HG03103 (cell line): ENCODE results near the gene BARX2.
A peak's percentile ranks its signal among the peaks of the same experiment; 100 is the strongest.

Experiments used
- ATAC-seq: cut with Tn5 transposase; IDR thresholded peaks from one replicate; pipeline ENCODE4 v1.9.1; 2021; ENCODE audit warnings: low read depth; ENCODE audit not compliant: unreplicated experiment

BARX2 gene

DNA sequence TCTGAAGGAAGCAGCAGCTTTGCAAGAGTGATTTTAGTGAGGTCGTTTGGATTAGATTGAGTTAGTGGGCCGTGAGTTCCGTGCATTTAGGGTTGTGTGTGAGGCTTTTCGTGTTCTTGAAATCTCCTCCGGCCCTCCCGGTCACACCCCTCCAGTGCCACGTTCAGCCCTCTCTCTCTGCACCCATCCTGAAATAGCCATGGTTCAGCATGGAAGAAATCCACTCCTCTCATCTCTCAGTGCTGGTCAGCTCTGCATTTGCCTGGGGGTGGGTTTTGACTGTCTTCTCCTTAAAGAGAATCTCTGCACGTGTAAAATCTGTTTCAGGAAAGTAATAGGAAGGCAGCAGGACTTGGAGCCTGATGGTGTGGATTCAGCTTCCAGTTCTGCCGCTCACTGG is 19.8 kb downstream of the BARX2 start:
- ATAC-seq: no peak

DNA sequence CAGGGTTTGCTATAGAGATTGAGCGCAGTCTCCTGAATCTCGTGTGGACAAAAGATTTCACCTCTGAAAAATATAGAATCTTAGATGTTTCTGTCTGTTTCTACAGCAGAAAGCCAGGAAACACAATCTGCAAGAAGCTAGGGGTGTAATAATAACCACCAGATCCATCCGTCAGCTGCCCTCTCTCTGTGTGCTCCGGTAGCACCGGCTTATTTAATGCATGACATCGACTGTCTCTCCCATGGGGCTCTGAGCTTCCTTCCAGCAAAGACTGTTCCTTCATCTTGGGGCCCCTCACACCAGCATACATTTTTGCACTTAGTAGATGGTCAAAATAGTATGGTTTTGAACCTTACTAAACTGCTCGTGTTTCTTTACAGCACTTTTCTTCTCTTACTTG is 20.2 kb downstream of the BARX2 start:
- ATAC-seq: no peak

DNA sequence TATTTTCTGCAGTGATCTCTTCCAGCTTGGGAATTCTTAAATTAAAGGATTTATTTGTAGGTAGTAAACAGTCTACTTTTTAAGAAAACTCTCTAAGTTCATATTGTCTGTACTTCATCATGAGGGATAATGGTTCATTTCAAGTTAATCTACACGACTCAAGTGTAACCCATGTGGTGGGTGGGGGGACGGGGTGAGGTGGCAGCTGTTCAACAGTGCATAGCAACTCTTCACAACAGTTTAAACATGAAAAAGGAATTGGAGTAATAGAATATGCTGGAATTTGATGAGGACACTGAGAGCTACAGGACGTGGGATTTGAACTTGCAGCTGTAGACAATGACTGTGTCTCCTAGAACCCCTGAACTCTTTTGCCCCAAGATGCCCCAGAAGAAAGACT is 20.8 kb downstream of the BARX2 start:
- no peak for ATAC-seq

DNA sequence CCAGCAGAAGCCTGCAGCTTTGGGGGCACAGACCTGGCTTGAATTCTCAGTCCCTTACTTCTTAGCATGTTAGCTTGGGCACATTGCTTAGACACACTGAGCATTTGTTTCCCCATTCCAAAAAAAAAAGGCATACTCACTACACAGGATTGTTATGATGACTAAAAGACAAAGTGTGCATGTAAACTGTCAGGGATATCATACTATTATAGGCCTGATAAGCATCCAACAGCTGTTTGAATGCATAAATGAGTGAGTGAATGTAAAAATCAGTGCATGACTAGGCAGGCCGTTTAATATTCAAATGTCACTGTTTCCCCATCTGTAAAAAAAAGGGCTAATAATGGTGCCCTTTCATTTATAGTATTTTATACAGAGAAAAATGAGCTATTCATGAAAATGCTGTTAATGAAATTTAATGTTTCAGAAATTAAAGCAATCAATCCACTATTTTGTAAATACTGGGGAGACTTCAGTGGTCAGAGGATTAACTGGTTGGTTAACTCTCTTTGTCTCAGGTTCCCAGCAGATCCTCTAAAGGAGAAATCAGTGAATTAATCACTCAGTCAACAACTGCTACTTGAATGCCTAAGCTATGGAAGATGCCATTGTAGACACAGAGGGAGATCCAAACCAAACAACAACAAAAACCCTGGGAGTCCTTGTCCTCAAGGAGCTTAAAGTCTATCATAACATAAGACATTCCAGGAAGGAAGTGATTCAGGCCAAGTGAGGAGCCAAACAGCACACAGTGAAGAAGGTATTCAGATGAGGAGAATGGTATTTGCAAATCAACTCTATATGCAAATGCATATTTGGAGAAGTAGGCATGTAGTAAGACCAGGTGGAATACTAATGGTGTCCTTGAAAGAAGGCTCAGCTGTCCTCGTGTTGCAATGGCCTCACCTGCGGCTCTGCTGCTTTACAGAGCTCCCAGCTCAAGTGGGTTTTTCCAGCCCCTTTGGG is 26.8 kb downstream of the BARX2 start:
- ATAC-seq: no peak

DNA sequence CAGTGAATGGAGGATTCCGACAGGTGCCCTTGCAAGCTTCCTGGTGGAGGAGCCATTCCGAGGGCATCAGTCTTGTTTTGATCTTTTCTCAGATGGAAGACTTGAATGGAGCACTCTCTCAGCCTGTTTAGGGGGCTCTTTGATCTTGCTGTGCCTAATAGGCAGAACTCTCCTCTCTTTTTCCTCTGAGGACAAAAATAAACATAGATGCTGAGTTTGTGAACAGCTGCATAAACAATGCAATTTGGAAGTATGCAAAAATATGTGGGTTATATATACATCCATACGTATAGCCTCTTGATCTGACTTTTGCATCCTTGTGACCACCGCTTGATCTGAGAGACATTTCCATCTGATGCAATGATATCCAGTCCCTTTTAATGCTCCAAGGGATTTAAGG is 29.1 kb downstream of the BARX2 start:
- no peak for ATAC-seq

DNA sequence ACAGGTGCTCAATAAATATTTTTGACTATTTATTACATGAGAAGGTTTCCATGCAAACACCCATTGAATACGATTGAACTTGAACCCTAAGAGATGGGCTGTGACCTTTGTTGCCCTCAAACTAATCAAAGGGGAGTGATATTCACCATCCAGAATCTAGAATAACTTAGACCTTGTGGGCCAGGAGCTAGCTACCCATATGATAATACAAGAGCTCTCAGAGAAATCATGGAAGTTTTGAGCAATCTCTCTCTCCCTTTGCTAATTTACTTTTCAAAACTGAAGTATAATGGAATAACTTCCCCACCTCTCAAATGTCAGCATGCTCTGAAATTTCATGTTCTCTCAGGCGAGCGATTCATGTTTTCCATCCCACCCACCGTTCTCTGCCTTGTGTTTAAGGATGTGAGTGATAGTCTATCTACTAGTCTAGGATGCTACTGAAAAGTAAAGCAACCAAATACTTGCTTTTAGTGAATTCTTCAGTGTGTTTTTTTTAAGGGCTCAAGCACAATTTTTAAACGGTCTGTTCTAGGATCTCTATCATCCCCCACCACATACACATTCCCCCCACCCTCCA is 33.3 kb downstream of the BARX2 start:
- ATAC-seq: no peak

DNA sequence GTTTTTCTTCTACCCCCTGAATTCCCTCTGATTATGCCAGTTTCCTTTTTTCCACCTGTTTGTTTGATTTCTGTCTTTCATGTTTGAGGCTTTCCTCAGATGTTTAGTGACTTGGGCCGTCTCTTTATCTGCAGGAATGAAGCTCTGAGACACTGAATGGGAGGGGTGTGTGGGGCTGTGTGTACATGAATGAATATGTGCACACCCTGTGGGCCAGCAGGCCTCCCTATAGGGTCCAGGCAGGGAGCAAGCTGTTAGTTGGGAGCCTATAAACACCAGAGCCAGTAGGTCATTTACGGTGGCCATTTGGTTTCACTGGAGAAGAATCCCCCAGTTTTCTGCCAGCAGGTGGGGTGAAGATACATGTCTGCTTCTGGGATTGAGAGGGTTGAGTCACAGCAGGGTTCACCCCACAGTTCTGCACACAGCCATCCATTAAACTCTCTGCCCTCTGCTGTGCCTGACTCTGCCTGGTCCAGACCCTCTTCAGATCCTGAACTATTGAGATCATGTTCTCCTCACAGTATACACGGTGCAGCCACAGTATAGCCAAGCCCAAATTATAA is 34.8 kb downstream of the BARX2 start:
- ATAC-seq: no peak

DNA sequence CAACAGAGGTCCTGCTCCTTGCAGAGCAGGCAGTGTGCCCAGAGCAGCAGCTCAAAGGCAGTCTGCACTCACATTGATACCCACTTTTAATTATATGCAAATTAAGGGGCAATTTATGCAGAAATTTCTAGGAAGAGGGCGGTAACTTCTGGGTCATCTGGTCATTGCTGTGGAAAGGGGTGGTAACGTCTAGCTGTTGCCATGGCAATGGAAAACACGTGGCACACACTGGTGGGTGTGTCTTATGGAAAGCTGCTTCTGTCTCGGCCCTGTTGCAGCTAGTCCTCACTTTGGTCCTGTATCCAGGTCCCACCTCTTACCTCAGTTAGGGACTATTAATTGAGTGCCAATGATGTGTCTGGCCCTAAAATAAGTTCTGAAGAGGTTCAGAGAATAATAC is 36.8 kb downstream of the BARX2 start:
- no peak for ATAC-seq

DNA sequence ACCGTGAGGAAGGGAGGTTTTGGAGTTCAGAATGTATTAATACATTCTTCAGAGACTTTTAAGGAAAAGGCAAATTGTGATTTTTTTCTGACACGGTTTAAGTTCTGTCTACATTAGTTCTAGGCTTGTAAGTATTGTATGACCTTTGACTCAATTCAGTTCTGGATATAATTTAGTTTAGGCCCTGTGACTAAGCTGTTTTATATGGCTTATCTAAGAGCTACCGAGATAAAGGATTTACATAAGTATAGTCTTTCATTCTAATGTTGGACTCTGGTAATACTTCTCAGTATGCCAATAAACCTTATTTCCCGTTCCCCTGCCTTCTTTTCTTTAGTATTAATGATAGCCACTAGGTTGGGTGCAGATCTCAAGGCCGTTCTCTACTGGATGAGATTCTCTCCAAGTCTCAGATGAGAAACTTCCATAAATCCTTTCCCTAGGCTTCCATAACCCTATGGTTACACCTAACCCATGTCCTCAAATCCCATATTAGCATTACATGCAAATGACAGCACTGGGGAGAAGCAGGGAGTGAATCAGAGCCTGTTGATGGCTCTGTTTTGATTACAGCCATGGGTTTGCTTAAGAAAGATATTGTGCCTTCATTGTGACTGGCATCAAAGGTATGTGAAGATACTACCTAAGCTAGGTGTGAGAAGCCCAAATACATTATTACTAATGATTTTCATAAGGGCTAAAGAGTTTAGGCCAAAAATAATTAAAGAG is 38.7 kb downstream of the BARX2 start:
- ATAC-seq: no peak

DNA sequence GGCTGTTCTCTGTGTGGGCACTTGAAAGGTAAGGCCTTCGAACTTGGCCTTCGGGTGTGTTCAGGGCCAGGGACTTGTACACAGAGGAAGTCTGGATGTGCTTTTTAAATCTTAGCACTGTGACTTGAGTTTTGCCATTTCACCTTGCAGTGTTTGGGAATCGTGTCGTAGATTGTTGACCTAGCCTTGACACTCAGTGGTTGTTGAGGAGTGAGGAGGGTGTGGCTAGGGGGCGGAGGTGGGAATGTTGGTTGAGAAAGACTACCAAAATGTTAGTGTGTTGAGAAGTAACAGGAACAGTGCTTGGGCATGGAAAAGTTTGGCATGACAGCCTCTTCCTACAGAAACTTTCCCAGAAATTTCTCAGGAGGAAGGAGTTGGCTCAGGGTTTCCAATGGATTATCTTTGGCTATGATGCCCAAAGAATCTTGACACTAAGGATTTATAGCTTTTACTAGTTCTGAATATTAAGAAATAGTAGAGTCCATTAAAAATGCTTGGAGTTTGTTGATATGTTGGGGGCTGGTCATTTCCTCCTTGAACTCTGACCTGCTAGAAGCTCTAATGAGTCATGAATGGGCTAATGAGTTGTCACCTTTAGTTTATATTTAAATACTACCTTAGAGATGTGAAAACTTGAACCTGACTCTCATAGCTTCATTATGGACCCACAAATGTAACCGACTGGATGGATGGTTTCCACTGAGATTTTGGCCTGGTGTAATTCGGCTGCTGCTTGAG is 40.6 kb downstream of the BARX2 start:
- no peak for ATAC-seq

DNA sequence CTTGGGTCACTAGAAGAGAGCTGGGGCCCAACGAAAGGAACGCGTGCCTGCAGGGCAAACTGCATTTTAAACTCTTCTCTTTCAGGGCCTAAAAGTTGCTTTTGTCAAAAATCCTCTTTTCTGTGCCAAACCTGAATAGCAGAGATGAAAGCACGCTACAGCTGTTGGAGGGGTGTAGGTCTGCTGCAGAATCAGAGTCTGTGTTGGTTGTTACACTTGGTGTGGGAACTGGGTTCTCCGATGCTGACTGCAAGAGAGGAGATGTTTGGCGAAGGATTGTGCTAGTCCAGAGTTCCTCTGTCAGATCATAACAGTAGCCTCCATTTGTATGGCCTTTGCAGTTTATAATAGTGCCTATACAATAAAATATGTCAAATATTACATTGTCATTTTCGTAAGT is 41.8 kb downstream of the BARX2 start:
- no peak for ATAC-seq

DNA sequence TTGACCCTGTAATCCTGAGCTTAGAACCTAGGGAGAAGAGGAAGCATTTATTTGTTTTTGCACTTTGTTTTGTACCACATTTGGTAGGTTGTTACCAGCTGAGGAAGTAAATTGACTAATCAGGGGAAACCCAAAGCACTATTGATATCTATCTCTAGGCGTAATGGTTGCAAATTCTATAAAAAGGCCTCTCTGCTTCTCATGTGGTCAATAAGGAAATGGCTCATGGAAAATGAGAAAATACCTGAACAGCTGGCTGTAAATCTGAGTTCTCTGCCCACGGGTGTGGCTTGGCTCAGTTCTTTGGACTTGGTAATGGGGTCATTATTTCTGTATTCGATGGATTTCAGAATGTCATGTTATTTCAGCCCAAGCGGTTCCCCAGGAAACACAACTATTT is 42.4 kb downstream of the BARX2 start:
- peak; percentile 70 for ATAC-seq

DNA sequence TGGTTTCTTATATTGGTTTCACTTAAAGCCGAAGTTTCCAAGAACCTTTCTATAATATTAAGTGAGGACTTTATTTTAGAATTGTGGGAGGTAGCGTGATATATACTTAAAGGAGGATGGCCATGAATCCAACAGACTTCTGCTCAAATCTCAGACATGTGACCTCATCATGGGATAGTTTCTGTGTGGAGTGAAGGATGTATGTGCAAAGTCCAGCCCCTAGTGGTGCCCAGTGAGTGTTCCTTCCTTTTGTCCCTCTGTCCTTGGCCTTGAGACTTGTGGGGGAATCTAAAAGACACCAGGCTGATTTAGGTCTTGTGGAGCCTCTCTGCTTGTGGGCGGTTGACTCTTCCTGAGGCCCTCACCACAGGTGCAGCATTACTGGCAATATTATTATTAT is 43.7 kb downstream of the BARX2 start:
- no peak for ATAC-seq

DNA sequence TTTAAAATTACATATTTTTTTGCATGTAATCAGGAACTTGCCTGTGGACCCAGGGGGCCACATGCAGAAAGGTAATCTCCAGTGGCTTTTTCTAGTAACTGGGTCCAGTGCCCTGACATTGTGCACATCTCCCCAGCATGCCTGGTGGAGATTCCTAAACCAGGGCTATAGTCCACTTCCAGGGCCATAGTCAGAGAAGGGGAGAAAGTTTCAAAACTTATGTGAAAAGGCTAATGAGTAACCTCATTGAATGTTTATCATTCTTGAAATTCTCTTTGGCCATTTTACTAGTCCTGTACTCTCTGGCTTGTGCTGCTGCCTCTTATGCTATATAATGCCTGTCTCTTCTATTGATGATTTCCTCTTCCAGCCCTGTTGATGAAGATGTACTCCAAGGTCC is 47.8 kb downstream of the BARX2 start:
- no peak for ATAC-seq

DNA sequence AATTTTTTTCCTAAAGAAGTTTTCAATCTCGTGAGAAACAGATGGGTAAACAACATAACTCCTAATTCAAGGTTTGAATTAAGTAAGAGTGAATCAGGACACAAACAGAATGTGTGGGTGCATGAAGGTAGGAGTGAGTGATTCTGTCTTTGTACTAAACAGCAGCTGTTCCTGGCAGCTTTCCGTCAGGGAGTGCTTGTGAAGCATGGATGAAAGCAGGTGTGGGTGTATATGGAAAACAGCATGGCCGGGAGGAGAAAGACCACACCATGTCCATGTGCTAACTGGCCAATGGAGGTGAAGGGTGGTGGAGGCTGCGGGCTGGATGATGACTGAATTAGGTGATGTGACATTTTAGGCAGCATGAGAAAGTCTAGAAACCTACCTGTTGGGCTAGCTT is 49.6 kb downstream of the BARX2 start:
- ATAC-seq: no peak

DNA sequence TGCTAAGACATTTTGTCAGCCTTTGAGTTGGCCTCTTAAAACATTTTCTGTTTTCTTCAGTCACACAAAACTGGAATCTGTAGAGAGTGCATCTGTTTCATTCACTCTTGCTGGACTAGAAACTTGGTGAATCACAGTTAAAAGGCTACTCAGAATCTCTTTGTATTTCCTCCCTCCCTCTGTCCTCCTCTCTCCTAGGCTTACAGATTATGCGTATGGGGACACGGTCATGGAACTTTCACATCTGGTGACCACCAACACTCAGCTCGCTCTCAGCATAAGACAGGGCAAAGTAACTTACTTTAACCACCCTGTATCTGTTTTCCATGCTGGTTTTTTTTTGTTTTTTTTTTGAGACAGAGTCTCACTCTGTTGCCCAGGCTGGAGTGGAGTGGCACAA is 50.4 kb downstream of the BARX2 start:
- no peak for ATAC-seq

DNA sequence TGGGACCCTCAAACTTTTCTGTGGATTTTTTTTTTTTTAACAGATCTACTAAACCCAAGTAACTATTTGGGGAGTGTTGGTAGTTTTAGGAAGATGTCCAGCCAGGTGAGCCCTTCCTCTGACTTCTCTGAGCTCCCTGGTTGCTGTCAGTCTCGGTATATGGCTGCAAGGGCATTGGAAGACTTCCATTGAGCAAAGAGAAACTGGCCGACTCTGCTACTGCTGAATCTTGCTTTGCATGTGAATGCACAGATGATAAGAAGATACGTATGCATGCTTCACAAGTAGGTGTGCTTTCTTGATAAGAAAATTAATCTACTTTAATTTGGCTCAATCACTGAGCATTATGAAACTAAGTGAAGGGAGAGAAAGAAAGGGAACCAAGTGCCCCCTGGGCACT is 51.1 kb downstream of the BARX2 start:
- ATAC-seq: no peak

DNA sequence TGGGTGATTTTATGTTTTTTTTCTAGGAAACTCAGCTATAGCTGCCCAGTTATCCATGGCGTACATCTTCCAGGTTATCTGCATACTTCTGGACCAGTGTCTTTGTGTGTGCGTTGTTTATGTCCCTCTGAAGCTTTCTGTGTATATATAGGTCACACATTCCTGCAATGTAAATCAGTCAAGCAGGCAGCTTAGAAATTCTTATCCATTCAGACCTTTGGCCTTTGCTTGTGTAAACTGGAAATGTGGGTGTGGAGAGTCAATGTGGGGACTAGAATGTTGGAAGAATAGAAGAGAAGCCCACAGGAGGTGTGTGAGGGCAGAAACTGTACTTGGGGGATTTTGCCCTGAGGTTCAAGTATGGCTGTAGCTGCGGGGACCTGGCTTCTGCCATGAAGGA is 51.7 kb downstream of the BARX2 start:
- no peak for ATAC-seq

DNA sequence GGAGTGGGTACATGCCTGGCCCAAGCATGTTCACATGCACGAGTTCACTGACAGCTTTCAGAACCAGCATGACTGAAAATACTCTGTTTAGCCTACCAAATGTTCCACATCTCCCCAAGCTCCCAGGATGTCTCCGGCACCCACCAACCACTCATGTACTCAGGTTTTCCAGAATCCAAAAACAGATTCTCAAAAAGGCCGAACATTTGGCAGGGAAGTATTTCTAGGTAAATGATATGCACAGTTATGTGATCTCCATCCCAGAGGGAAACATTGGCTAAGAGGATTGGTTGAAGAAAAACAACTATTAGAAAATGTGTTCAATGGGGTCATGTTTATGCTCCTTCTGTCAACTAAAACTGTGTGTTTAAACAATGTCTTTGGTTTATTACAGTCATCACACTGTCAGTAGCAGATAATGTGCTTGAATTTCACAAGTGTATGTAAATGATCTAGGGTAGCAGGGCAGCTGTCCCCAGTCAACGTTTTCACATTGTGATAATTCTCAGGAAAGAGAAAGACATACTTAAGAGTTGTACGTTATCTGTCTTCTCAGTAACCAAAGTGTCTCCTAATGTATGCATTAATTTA is 52.3 kb downstream of the BARX2 start:
- ATAC-seq: no peak

DNA sequence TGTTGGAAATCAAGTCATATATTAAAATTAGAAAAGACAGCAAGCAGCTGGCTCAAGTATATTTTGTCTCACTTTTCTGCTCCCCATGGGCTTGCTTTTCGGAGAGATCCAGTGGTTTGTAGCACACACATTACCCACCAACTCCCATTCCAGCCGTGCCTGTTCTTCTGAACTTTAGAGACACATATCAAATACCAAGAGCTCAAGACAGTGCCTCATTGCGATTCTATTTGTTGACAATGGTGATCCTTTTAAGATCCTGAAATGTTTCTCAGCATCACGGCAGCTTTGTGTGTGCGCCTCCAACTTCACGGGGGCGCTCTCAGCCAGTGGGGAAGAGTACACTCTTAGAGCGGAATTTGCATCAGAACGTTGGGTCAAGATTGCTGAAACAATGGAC is 52.9 kb downstream of the BARX2 start:
- no peak for ATAC-seq
